IPS-NIHi7 (cell line): ENCODE results near the gene OXER1.

Experiments
- DNase-seq: peaks from one replicate; pipeline ENCODE4 v3.0.0; 2012; ENCODE audit warnings: mixed read lengths; ENCODE audit errors: extremely low spot score

OXER1 gene, protein sequence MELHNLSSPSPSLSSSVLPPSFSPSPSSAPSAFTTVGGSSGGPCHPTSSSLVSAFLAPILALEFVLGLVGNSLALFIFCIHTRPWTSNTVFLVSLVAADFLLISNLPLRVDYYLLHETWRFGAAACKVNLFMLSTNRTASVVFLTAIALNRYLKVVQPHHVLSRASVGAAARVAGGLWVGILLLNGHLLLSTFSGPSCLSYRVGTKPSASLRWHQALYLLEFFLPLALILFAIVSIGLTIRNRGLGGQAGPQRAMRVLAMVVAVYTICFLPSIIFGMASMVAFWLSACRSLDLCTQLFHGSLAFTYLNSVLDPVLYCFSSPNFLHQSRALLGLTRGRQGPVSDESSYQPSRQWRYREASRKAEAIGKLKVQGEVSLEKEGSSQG

DNA sequence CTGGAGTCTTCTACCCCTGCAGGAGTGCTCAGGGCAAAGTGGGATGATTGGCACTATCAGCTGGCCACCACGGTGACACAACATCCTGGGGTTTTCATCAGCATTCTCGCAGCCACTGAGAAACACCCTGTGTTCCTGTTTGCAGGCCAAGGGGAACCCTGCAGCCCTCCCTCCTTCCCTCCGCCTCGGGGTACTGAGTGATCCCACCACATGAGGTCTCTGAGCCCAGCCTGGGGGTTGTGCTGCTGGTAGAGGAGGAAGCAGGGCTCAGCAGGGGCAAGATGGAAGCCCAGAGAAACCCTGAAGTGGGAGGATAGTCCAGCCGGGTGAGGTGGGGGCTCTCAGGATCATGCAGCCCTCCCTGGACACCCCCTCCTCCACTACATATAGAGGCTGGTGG, at the start of gene OXER1:
Gene OXER1 (minus strand): TSS at position 40 of the 400 bp plus-strand sequence. CDS start 73 bp downstream, outside the sequence.
- DNase-seq = no peak

DNA sequence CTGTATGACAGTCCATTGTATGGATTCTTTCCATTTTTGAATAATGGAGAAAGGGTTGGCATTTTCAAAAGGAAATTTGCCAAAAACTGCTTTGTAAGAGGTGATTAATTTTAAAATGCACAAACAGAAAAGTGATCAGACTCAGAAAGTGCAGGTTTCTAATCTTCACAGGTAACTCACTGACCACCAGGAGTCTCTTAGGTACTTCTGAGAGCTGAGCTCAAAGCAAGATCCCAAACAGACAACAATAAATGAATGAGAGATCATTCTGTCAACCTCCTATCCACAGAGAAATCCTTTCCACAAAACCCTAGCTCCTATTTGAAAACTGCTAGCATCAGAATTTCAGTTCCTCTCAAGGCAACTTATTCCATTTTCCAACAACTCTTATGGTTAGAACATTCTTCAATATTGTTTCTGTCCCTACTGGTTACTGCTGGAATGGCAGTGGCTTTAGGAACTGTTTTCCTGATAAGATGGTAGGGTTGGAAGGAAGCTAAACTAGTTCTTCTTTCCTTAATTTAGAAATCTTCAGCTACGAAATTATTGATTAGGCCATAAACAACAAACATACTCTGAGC, 49.1 kb upstream of the OXER1 start:
- no peak for DNase-seq

DNA sequence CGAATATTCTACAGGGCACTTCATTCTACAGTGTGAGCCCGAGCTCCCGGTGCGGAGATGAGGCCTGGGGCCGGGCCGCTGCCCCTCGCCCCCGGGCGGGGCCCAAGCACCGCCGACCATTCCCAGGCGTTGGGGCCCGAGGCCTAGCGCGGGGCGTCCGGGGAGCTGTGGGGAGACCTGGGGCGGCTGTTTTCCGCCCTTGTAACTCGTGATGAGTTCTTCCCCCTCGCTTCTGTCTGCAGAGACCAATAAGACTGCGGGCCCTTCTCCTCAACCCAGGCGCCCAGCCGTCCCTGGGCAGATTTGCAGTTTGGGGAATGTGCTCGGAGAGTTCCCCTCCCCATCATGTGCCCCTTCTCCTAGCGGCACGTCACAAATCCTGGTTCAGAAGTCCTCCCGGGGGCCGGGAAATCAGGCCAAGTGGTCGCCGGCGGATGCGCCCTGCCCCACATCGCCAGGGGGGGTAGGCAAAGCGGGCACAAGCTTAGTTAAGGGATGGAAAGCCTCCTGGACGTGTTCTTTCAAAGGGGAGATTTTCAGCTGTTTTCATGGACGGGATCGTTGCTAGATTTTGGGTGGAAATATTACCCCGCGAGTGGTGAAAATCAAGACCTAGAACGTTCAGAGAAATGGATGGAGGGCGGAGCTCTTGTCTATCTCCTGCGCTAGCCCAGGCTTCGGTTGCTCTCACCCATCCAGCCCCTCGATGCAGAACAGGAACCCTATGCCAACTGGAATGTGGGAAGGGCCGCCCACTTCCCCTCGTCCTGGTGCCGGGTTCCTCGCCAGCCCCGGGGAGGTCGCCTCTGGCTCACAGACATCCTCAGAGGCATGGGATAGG, 47.3 kb upstream of the OXER1 start:
- DNase-seq = peak; percentile 70

DNA sequence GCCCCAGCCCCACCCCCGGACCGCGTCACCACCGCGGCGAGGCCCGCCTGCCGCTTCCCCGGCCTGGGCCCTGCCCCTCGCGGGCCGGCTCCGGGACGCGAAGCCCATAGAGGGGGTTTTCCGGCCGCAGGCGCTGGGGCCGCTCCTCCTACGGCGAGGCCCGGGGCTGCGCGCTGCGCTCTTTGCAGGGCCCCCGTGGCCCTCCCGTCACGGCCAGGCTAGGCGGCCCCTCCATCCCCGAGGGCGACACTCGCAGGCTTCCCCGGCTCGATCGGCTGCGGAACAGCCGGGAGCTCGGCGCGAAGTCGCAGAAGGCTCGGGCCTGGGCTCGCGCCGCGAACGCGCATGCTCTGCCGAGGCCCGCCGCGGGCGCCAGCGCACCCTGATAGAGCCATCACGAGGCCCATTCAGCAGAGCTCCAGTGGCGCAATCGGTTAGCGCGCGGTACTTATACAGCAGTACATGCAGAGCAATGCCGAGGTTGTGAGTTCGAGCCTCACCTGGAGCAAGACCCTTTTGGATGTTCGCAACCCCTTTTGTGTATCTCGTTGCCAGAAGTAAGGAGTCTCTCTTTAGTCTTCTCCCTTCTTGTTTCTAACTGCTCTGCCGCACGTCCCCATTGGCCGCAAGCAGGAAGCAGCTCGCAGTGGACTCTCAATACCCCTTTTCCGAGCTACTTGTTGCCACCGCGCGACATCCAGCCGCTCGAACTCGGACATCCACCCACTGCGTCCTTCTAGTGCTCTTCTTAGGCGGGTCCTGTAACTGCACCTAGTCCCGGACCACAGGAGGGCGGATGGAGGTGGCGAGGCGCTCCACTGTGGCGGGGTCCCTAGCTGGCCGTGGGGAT, 46.4 kb upstream of the OXER1 start:
- peak; percentile 85 for DNase-seq

DNA sequence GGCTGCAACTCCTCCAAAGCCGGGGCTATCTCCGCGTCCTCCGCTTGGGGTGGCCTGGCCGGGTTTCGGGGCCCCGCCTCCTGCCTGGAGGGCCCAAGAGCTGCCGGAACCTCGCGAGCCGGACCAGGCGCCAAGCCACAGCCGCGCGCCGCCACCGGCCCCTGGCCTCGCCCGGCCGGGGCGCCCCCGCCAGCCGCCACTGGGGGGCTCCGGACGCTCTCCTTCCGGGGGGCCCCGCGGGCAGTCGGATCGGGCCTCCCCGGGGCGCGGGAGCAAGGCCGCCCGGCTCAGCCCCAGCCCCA, 45.8 kb upstream of the OXER1 start:
- DNase-seq = peak; percentile 75

DNA sequence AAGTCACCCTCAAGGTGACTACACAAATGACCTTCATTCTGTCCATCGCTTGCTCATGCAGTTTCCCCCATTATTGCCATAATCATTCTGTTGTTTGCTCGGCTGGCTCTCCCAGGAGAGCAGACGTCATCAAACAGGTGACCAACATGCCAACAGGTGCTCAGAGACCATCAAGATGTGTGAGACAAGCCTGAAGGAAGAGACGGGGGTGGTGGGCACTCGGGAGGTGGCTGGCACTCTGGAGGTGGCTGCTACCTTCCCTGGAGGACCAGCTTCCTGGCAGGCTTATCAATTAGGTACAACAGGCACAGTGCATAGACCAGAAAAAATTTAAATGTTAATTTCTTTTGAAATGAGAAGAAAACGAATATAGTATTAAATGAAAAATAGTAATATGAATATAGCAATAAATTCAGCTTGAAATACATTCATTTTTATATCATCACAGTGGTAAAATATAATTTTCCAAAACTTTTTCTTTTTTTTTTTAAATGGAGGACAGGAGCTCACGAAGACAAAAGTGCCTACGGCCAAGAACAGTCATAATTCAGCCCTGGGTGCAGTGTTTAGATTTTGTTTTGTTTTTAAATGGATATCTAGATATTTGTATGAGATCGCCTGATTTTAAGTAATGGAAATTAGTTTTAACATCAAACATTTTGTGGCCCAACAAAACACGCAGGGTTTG, 45.3 kb upstream of the OXER1 start:
- no peak for DNase-seq

DNA sequence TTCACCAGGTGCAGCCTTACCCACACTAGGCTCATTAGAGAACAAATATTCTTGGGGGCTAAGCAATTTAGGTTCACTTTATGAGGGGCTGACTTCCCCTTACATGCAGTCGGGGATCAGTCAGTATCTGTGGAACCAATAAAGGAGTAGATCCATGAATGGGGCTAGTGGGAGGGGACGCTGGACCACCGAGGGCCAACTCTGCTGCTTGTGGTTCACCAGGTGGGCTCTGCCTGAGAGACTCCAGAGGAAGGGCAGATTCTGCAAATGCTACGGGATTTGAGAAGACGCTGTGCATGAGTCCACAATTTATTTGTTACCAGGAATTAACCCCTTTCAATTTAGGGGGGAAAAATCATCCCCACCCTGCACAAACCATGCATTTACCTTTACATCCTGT, 44.4 kb upstream of the OXER1 start:
- no peak for DNase-seq

DNA sequence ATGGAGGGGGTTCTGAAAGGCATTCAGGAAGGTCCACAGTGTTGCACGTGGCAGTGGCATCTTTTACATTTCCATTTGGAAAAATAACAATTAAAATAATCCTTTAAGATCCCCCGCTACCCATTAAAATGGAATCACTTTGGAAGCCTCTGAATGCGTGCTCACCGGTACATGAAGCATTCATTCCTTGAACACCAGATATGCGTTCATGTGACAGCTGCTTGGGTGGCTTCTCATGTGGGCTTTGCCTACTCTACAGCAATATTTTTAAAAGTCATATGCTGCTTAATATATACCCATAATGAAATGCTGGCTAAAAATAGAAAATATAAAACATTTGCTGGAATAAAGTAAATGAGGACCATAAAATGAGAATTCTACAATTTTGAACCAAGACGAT, 42.9 kb upstream of the OXER1 start:
- DNase-seq = no peak

DNA sequence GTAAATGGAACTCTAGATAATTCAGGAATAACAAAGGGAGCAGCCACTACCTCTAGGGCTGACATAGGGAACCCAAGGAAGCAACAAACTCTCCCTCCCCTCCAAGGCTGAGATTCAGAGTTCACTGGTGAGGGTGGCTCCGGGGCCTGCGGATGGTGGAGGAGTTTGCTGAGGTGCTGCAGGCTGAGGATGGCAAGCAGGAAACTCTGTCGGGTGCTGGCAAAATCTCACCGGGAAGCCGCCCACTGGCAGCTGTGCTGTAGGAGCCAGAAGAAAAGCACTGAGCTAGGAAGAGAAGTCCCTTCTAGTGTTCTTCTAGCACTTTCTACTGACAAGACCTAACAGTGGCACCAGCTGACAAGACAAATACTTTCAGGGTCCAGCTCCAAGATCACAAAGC, 41.0 kb upstream of the OXER1 start:
- DNase-seq = no peak

DNA sequence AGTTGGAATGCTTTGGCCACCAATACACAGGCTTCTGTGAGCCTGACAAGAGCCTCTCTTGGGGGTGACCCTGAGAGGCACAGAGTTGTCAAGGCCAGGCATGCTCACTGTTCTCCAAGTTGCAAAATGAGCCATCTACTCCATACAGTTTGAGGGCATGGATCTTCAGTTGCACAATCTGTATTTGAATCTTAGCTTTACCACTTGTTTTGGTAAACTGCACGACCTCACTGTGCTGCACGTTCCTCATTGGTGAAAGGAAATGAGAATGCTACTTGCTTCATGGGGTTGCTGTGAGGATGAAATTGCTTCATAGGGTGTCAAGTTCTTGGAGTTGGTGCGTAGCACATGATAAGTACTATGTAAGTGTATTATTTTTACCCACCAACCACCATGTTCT, 40.4 kb upstream of the OXER1 start:
- DNase-seq = no peak

DNA sequence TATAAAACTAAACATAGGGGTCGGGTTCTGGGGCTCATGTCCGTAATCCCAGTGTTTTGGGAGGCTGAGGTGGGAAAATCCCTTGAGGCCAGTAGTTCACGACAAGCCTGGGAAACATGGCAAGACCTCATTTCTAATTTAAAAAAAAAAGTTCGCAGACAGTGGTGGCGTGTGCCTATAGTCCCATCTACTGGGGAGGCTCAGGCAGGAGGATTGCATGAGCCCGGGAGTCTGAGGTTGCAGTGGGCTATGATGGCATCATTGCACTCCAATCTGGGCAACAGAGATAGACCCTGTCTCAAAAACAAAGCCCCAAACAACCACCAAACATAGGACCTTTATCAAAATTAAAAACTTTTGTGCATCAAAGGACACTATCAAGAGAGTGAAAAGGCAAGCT, 38.2 kb upstream of the OXER1 start:
- DNase-seq = no peak

DNA sequence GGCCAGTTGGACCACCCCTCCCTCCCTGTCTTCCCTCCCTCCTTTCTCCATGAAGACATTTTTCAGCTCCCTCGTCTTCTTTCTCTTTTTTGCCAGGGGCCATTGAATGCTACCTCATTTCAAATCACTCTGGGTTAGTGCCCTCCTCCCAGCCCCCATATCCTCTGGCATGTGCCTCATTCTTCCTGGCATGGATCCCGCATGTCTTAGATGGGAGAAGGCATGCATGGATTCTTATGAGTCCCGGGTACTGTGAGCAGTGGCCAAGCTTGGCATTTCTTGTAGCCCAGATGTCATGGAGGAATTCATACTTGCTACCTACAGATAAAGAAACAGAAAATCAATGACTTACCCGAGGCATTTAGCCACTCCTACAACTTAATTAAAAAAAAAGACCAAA, 37.4 kb upstream of the OXER1 start:
- no peak for DNase-seq

DNA sequence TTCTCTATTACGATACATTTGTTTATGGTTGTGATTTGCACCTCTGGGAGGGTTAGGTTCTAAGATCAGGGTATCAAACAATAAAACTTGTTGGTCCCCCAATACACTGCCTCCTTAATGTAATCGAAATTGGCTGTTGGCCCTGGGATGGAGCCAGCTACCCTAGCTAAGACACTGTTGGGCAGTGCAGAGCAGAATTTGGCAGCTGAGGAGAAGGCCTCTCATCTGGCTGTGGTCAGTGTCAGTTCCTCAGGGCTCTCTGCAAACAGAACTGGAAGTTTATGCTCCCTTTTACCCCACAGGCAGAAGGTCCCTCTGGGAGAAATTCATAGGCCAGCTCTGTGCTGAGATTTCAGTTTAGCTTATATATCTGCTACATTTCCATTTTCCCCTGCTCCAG, 37.0 kb upstream of the OXER1 start:
- DNase-seq = no peak

DNA sequence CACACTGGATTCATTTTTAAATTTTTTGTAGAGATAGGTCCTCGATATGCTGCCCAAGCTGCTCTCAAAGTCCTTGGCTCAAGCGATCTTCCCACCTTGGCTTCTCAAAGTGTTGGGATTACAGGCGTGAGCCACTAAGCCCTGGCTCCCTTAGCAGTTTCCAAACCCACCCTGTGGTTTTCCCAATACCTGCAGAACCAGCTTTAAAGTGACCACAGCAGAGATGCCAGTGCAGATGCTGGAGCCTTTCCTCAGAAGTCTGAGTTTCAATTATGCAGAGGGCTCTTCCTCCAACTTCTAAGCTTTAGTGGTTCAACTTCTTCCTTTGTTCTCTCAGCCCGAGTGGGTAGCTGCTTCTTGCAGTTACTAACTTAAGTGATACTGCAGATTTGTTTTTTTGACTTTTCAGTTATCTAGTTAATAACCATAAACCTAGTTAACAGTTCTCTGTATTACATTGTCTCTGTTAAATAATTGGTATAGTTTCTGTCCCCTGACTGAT, 36.6 kb upstream of the OXER1 start:
- DNase-seq = no peak

DNA sequence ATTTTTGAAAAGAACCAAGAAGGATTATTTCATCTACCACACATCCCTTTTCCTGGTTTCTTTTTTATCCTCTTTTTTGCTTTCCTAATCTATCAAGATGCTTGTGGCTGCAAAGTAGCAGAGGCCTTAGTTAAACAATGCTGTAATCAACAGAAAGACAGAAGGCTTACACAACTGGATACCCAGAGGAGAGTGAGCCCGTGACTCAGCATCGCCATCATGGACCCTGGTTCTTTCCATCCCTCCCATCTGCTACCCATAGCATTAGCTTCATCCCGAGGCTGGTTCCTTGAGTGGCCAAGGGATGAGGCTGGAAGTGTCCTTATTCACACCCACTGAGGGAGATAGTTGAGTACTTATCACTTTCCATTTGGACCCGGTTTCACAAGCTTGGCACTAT, 35.9 kb upstream of the OXER1 start:
- no peak for DNase-seq

DNA sequence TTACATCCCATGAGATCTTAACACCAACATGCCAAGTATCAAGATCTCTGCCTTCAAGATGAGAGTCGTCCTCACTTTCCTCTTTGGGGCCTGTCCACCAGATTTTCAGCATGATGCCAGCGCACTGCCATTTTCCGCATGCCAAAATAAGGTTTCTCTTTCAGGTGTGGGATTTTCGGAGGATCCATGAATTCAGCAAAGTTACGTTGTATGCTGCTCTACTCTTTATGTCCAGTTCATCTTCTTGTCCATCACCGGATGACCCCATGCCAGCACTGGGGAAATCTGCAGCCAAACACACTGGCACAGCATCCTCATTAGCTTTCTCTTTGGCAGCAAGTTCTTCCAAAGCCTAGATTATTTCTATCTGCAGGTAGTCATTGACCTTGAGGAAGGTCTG, 33.3 kb upstream of the OXER1 start:
- DNase-seq = no peak

DNA sequence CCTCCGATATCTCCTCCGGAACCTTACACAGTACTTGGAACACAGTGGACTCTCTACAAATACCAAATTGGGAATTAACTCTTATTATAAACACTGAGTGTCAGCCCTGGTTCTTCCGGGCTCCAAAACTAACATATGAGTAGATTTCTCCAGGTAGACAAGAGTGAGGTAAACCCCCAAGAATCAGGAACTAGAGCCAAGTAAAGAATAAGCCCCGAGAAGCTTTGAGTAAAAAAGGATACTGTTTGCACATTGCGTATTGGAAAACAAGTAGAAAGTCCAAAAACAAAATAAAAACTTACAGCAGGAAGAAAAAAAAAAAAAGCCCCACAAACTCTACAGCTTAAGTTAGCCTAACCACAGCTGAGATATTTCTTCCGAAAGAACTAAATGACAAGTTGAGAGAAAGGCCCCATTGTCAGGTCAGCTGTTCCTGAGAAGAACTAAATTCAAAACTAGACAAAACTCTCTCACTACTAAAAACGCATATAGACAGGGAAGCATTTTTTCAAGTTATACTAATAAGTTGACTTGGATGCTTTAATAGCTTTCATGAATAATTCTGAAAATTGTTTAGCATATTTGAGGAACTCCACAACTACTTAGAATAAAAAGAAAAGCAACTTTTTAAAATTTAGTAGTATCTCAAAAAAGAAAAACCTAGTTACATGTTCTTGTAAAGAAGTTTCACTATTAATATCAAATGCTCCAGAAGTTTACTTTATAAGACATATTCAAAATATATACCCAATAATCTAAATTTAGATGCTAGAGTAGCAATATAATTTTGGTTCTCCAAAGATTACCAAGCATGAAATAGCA, 32.7 kb upstream of the OXER1 start:
- DNase-seq = no peak

DNA sequence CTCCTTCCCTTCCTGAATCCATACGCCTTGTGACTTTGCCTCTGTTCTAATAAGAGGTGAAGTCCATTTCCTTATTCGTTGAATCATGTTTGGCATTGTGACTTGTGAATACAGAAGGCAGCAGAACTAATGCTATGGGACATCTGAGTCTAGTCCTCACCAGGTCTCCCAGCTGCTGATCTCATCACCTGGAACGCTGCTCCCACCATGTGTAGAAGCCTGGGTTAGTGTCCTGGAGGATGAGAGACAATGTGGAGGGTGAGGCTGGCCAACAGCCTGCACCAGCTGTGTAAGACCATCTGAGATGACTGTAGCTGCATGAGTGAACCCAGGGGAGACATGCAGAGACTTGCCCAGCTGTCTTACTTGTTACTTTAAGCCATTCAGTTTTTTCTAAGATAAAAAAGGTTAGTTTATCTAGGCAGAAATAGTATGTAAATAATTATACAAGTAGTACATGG, 31.9 kb upstream of the OXER1 start:
- no peak for DNase-seq

DNA sequence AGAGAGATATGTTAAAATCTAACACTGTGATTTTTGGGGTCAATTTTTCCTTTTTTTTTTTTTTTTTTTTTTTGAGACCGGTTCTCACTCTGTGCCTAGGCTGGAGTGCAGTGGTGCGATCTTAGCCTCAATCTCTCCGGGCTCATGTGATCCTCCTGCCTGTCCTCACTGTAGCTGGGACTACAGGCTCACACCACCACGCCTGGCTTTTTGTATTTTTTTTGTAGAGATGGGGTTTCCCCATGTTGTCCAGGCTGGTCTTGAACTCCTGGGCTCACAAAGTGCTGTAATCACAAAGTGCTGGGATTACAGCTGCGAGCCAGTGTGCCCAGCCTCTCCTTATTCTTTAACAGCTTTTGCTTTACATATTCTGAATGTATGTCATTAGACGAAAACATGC, 31.3 kb upstream of the OXER1 start:
- DNase-seq = no peak
